GM19193 (cell line): Measurements from ENCODE around the gene DIO3.

Experiments used
- POLR2A ChIP-seq: IDR thresholded peaks from 4 replicates; pipeline ENCODE4 v1.6.1; 2011; ENCODE audit not compliant: insufficient read depth, insufficient read length; ENCODE audit errors: extremely low read depth

Gene DIO3

DNA sequence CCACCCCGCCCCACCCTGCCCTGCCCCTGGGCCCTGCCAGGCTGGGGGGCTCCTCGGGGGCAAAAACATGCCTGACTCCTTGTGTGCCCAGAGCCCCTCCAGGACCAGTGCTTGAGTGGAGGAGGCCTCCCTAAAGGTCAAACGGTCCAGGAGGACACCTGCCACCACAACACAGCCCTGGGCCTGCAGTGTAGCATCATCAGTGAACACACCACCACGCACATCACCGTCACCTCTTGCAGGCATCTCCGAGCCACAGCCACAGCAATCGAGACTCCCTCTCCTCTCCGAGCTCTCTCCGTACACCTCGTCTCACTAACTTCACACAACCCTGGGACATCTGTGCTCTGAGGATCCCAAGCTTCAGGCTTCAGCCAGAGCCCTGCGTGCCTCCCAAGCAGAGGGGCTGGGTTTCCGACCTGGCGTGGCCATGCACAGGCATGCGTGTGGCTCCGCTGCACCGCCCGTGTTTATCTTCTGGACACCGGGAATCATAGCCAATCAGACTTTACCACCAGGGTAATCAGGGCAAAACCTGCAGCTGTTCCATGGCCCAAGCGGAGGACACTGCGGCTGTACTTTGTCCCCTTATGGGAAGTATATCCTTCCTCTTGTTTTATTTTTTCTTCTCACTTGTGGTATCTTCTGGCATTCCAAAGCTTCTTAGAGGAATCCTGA lies 6.2 kb upstream of the DIO3 start:
- no peak for TF ChIP-seq POLR2A

DNA sequence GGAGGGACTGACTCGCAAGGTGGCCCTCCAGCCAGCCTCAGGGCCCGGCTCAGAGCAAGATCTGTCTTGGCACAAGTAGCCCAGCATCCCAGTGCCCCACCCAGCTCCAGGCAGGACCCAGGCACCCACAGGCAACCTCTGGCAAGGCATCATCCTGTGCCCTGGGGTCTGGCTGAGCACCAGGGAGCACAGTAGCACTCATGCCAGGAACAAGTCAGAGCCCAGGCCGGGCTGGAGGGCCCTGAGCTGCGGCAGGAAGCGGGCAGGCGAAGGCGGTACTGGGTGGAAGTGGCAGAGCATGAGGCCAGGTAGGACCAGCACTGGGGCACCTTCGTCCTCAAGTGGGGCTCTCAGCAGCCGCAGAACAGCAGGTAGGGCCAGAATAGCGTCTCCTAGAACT lies 5.2 kb upstream of the DIO3 start:
- TF ChIP-seq POLR2A, result no peak

DNA sequence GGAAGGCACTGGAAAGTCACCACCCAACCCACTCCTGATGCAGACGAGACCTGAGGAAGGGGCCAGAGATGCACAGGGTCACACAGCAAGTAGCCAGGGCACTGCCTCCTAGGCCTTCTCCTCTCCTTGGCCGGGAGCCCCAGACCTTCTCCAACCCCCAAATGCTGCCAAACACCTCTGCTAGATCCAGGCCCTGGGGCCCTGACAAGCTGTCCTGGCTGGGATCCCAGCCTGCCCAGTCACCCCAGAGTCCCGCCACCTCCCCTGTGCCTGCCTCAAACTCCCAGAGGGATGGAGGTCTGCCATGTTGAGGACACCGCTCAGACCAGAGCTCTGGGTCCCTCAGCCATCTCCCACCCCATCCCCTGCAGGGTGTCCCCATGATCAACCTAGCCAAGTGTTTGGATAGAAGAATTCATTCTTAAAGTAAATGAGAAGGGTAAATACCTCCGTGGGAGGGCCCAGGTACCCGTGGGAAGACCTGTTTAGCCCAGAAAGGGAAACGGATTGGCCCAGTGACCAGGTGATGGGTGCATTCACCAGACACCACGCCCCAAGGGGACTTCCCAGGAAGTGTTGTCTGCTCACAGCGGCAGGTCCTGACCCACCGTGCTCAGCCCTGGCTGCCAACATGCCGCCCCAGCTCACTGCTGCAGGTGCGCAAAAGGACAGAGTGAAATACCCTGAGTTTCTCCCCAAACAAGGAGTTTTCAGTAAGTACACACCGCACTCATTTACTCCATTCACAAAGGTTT lies 4.6 kb upstream of the DIO3 start:
- no peak for TF ChIP-seq POLR2A

DNA sequence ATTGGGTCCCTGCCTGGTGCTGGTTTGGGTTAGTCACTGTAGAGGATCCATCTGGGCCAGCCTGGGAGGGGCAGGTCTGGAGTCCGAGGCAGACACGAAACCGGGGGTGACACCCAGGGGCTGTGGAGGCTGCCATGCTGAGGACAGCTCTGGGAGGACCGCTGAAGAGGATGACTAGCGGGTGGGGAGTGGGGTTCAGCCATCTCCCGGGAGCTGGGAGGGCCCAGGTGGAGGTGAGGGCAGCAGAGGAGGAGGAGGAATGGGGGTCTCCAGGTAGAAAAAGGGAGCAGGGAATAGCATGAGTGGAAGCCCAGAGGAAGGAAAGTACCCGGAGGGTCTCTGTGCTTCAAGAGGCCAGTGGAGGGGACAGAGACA lies 4.0 kb upstream of the DIO3 start:
- no peak for TF ChIP-seq POLR2A

DNA sequence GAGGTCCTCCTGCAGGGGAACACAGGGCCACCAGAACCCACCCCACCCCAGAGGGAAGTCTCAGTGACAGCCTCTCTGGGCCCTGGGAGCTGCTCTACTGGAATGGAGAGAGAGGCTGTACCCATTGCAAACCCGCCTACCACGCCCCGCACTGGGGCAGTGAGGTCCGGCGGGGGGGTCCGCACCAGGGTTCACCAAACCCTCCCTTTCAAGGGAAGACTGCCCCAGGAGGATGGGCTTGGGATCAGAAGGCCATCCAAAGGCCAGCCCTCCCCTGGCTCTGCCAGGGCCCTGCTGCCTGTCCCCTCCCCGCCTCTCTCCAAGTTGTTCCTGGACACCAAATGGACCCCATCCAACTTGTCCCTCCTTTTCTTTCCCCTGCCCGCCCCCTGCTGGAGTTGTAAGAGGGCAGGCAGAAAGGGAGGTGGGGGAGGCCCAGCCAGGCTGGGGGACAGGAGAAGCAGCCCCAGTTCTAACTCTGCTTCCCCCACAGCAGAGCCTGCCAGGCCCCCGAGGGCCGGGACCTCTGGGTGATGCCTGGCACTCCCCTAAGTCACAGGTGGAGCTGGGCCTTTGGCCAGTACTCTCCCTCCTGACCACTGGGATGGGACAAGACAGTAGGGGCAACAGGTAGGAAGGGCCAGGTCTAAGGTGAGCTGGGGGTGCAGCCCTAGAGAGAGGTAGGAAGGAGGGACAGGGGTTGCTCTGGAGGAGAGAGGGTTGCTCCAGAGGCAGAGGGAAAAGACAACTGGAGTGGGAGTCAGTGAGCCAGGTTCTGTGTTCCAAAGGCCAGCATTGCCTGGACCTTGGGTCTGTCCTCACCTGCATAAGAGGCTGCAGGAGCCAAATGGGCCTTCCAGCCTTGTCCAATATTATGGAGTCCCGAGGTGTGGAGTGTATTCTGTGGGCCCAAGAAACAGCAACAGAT lies 3.2 kb upstream of the DIO3 start:
- no peak for TF ChIP-seq POLR2A

DNA sequence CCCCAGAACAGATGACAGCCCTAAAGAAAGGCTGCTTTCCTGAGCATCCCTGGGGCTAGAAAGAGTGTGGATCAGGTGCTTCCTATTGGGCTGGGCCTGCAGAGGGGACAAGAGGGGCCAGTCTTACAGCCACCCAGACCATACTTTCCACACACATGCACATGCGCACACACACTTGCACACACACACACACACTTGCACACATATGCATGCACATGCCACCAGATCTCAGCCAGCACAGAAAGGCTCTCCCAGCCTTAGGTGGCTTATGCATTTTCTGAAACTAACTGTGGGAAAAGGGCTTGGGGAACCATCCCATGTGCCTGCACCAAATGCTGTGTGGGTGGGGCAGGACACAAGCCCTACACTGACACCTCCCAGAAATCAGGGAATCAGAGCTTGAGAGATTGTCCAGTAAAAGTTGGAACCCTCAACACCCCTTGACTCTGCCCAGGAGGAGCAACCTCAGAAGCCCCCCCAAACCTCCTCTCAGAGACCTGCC lies 2.5 kb upstream of the DIO3 start:
- TF ChIP-seq POLR2A, result no peak

DNA sequence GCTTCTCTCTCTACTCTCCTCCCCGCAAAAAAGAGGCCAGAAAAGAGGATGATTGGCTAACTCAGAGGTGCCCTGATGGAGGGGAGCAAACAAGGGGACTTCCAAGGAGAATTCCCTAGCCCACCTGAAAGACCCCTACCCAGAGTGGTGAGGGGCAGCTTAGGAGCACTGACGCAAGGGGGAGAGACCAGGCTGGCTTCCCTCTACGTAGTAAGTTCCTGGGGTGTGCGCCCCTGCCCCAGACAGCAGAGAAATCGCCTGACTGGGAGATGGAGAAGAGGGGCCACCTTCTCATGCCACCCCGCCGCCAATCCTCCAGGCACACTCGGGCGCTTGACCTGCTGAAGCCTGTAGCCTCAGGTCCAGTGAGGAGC lies 2.1 kb upstream of the DIO3 start:
- no peak for TF ChIP-seq POLR2A

DNA sequence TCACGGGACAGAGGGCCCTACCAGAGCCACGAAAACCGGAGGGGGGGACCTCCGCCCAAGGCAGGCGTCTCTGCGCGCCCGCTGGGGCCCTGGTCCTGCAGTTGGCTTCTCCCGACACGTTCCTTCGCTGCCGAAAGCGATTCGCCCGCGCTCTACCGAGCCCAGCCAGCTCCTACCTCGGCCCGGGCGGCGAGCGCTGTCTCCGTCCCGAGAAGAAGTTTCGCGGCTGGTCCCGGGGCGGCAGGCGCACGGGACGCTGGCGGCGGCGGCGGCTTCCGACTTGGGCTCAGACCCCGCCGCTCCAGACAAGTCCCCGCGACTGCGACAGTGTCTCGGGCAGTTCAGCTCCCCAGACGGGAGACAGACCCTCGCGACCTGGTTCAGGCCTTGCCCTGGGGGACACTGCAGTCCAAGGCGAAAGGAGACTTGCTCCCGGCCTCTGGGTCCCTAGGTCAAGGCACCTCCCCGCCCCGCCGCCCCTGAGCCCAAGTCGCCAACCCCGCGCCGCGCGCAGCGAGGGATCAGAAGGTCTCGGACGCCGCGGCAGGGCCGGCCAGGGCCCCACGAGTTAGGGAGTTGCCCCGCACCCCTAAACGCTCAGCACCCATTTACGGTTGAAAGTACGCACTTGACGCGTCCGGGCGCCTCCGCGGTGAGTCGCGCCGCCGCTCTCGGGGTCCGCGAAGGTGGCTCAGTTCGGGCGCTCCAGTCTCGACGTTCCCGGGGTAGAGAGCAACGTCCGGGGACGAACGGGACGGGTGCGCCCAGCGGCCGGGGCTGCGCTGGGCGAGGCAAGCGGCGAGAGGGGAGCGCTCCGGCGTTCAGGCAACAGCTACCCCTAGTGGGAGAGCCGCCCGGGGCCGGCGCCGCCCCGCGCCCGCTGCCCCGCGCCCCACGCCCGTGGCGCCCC lies 1.4 kb upstream of the DIO3 start:
- no peak for TF ChIP-seq POLR2A

DNA sequence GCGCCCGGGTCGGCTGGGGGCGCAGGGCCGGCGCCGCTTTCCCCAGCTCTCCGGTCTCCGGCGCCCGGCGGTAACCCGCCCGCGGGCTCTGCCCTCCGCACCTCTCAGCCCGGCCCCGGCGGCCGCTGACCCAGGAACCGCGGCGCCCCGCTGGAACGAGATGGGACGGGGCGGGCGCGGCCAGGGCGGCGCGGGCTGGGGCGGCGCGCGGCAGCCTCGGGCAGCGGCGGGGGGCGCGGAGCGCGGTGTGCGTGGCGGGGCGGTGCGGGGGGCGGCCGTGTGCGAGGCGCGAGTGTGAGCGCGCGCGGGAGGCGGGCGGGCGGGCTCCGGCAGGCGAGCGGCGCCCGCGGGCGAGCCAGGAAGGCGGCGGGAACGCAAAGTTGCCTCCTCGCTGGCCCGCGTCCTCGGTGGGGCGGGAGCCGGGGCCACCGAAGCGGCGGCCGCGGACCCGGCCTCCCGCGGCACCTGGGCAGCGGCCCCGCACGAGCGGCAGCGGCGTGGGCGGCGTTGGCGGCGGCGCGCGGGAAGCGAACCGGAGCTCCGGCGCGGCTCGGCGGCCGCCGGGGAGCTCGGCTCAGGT lies 671 bp upstream of the DIO3 start:
- TF ChIP-seq POLR2A, result no peak

DNA sequence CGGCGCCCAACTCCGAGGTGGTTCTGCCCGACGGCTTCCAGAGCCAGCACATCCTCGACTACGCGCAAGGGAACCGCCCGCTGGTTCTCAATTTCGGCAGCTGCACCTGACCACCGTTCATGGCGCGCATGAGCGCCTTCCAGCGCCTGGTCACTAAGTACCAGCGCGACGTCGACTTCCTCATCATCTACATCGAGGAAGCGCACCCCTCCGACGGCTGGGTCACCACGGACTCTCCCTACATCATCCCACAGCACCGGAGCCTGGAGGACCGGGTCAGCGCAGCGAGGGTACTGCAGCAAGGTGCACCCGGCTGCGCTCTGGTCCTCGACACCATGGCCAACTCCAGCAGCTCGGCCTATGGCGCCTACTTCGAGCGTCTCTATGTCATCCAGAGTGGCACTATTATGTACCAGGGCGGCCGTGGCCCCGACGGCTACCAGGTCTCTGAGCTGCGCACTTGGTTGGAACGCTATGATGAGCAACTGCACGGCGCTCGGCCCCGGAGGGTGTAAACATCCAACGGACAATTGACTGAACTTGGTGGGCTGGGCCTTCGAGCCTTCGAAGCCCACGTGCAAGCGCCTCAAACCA lies 699 bp downstream of the DIO3 start:
- TF ChIP-seq POLR2A, result no peak

DNA sequence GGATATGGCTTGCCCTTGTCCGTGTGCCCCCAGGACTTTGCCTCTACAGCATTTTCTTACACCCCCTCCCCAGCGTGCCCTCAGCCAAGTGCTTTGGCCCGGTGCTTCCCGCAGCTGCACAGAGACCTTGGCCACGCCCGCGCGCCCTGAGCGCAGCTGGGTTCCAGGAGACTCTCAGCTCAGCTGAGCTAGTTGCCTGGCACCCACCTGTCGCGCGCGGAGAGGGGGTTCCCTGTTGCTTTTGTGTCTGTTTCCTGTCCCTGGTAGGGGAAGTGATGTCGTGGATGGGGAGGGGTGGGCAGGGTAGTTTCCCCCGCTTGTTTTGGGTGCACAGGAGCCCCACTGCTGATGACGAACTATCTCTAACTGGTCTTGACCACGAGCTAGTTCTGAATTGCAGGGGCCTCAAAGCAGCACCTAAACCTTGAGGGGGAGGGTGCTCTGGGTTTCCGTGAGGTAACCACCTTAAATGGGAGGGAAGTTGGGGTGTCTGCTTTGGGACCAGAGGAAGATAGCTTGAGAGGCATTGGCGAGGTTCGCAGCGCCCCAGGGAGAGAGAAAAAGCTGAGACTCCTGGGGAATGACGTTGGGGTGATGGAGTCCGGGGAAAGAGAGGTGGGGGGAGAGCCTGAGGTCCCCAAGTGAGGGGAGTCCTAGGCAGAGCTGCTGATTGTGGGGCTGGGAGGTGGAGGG lies 1.5 kb downstream of the DIO3 start:
- no peak for TF ChIP-seq POLR2A

DNA sequence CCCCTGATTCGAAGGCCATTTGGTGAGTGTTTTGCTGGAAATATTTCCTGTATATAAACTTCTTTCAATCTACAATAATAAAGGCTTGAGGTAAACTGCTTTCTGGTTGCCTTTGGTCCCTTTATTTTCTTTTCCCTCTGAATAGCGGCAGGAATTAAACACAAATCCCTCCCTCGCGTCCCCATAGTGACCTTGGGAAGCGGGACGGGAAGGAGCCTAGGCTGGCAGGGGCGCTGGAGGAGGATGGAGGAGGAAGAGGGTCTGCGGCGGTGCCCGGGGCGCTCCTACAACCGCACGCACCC lies 2.0 kb downstream of the DIO3 start:
- TF ChIP-seq POLR2A, result no peak

DNA sequence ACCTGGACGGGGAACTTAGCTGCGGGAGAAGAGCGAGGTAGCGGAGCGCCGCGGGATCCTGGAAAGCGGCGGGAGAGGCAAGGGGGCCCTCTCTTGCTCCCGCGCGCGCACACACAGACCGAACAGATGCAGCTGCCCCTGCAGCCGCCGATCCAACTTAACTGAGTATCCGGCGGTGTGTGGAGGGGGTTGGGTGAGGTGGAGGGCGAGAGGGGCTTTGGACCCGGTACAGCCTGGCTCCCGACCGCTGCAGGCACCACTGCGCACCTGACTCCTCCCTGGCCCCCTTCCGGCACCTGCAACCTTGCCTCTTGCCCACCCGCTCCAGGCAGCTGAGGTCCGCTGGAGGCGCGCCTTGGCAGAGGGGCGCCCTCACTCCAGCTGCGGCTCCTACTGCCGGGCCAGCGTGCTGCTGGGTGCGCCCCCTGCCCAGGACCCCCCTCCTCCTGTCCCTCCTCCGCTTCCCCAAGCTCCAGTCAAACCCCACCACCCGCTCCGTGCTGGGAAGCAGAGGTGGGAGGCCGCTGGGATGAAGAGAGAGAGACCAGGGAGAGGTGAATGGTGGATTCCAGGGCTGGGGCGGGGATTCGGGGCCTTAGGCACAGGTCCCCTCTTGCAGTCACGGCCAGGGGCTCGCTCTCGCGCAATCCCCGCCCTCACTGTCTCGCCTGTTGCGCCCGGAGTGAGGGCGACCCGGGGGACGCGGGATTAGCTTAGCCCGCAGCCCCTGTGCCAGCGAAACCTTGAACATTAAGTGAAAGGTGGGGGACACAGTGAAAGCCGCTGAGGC lies 2.6 kb downstream of the DIO3 start:
- TF ChIP-seq POLR2A, result no peak

DNA sequence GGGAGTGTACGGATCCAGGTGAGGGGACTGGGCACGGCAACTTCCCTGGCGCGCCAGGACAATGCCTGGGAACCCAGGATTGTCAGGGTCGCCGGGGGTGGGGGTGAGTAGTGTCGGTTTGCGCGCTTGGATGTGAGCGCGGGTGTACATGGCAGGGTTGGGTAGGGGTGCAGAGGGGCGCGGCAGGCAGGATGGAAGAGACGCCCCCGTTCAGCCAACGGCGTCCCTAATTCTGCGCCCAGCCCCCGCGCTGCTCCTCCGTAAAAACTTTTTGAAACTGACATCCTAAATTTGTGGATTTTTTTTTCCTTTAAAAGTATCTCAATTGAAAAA lies 3.1 kb downstream of the DIO3 start:
- TF ChIP-seq POLR2A, result no peak
